RKO (cell line): ENCODE measurements around the gene TASL.
"Not testable (repeated sequence)": the region's sequence is repeated elsewhere in the genome, so short reads cannot be mapped to it uniquely, and the experiment has no call there.

Source experiments
- DNase-seq: peaks from one replicate; pipeline ENCODE4 v3.0.0-alpha.2; 2016; ENCODE audit warnings: low spot score

The TASL gene

GRCh38 chrX:30577362-30577991, at the start of gene TASL:
TSS of gene TASL (minus strand) at chrX:30577766. CDS start at chrX:30560355, 17,411 bp downstream.
- no peak for DNase-seq

- no peak for DNase-seq
Observed at GRCh38 chrX:30626402-30626801, 48.8 kb upstream of the TASL start.

GRCh38 chrX:30622361-30622760, 44.8 kb upstream of the TASL start:
- DNase-seq = no peak

GRCh38 chrX:30620980-30621618, 43.5 kb upstream of the TASL start:
- DNase-seq = peak; percentile 84

- no peak for DNase-seq
Observed at GRCh38 chrX:30620125-30620524, 42.6 kb upstream of the TASL start.

GRCh38 chrX:30618160-30618765, 40.7 kb upstream of the TASL start:
- DNase-seq = no peak

GRCh38 chrX:30615229-30615628, 37.7 kb upstream of the TASL start:
- peak; percentile 63 for DNase-seq

GRCh38 chrX:30613721-30614120, 36.2 kb upstream of the TASL start:
- DNase-seq = no peak

- no peak for DNase-seq
Observed at GRCh38 chrX:30612250-30612655, 34.7 kb upstream of the TASL start.

- DNase-seq = no peak
Observed at GRCh38 chrX:30610026-30610425, 32.5 kb upstream of the TASL start.

- no peak for DNase-seq
Observed at GRCh38 chrX:30607155-30607554, 29.6 kb upstream of the TASL start.

- DNase-seq = not testable (repeated sequence)
Observed at GRCh38 chrX:30600269-30601176, 23.0 kb upstream of the TASL start.

- no peak for DNase-seq
Observed at GRCh38 chrX:30597216-30598012, 19.8 kb upstream of the TASL start.

- DNase-seq = no peak
Observed at GRCh38 chrX:30593440-30594200, 16.1 kb upstream of the TASL start.

- DNase-seq = no peak
Observed at GRCh38 chrX:30592831-30593230, 15.3 kb upstream of the TASL start.

GRCh38 chrX:30590368-30590767, 12.8 kb upstream of the TASL start:
- DNase-seq = no peak

GRCh38 chrX:30589146-30589888, 11.8 kb upstream of the TASL start:
- no peak for DNase-seq

GRCh38 chrX:30586516-30586915, 8.9 kb upstream of the TASL start:
- no peak for DNase-seq

- no peak for DNase-seq
Observed at GRCh38 chrX:30582664-30583063, 5.1 kb upstream of the TASL start.

GRCh38 chrX:30580641-30581040, 3.1 kb upstream of the TASL start:
- DNase-seq = no peak
